Measurements from ENCODE around the gene DACH1. TPM values are rescaled to one million over a fixed set of nuclear protein-coding genes. Genes with fewer than 3 reads are reported as not detected.

The DACH1 gene
- total RNA-seq, 1 donor = 0.09 TPM

DNA sequence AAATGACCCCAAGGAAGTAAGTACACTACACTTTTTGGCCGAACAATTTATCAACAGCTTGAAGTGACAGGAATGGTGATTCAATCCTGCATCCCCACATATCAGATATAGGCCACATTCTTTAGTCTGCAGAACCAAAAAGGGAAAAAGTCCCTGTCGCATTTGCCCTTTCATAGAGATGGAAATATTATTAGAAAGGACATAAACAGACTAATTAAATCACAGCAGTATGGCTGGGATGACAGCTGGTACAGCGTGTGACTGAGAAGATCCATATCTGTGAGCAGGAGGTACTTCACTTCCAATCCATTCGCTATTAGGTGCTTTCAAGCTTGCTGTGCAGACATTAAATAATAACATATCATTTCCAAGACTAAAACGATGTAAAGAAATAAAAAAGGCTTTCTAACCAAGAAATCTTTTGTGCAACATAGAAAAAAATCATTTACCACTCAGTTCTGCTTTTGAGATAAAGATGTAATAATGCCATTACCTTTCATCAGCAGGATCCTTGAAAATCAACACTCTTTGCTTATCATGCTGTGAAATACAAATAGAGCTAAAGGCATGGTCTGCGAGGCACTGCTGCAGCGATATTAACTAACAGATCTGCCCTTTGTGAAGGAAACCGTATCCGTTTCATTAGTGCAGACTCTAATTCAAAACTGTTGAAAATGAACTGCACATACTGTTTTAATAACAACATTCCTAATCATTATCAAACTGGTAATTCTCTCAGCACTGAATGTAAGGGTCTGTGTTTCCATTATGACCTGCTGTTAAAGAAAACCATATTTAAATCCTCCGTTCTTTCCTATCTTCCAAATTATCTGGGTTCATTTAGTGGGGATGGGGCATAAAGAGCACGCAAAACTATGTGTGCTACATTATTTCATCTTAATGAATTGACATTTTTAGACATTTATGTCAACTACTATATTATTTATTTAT, 245.6 kb downstream of the DACH1 start:
- DNase-seq (ENCODE audit: low read depth) = no peak
- H3K4me3 ChIP-seq (ENCODE audit: low read depth, low read length) = no peak overlapping the region
- TF ChIP-seq, protein P1, sequence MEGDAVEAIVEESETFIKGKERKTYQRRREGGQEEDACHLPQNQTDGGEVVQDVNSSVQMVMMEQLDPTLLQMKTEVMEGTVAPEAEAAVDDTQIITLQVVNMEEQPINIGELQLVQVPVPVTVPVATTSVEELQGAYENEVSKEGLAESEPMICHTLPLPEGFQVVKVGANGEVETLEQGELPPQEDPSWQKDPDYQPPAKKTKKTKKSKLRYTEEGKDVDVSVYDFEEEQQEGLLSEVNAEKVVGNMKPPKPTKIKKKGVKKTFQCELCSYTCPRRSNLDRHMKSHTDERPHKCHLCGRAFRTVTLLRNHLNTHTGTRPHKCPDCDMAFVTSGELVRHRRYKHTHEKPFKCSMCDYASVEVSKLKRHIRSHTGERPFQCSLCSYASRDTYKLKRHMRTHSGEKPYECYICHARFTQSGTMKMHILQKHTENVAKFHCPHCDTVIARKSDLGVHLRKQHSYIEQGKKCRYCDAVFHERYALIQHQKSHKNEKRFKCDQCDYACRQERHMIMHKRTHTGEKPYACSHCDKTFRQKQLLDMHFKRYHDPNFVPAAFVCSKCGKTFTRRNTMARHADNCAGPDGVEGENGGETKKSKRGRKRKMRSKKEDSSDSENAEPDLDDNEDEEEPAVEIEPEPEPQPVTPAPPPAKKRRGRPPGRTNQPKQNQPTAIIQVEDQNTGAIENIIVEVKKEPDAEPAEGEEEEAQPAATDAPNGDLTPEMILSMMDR (IDR thresholded peaks at IDR 0.05; ENCODE audit: insufficient read depth, low read length) = no peak

DNA sequence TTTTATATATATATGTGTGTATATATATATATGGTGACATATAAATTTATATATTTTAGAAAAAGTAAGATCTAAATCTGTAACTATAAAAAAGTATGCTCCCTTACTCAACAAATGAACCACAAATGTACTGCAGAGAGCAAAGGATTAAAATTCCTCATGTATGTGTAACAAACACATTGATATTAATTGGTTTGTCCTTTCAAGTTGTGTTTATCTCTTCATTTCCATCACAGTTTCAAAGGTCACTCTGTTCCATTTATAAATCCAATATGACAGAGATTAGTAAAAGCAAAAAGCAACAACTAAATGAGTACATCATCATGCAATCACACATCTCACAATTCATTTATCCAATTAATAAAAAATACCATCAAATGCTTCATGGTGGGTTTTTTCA, 247.9 kb downstream of the DACH1 start:
- H3K4me3 ChIP-seq (ENCODE audit: low read depth, low read length) = no peak overlapping the region
- no peak for DNase-seq (ENCODE audit: low read depth)
- TF ChIP-seq, protein P1 (IDR thresholded peaks at IDR 0.05; ENCODE audit: insufficient read depth, low read length) = no peak

DNA sequence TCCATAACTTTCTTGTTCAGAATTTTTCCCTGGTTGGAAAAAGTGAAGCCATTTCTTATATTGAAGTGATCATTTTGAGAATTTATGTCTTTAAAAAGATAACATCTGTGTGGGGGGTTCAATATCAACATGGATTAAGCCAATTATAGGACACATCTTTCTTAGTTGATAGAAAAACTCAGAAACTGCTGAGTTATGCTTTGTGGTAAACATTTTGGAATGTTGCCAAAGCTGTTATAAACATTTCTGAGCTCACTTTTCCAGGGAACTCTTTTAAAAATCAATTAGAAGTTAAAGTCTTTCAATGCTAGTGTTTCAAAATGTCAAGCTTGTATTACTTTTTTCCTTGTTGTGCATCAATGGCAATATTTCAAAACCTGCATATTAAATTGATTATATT, 248.8 kb downstream of the DACH1 start:
- TF ChIP-seq, protein P1 (IDR thresholded peaks at IDR 0.05; ENCODE audit: insufficient read depth, low read length) = no peak
- no peak overlapping the region for H3K4me3 ChIP-seq (ENCODE audit: low read depth, low read length)
- DNase-seq (ENCODE audit: low read depth) = no peak

DNA sequence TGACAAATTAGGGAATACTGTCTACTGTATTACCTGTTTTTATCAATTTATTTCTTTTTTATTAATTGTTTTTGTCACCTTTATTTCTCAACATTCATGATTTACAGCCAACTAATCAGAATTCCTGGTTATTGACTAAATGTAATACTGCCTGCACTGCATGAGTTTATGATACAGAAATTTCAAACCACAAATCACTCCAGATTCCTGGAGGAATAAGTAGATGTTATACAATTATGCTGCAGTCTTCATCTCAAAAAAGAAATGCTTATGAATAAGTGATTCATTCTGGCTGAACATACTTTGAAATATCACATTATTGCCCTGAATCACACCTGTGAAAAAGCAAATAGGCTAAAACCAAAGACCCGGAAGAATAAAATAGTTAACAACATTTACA, 249.7 kb downstream of the DACH1 start:
- TF ChIP-seq, protein P1 (IDR thresholded peaks at IDR 0.05; ENCODE audit: insufficient read depth, low read length) = no peak
- H3K4me3 ChIP-seq (ENCODE audit: low read depth, low read length) = no peak overlapping the region
- no peak for DNase-seq (ENCODE audit: low read depth)

DNA sequence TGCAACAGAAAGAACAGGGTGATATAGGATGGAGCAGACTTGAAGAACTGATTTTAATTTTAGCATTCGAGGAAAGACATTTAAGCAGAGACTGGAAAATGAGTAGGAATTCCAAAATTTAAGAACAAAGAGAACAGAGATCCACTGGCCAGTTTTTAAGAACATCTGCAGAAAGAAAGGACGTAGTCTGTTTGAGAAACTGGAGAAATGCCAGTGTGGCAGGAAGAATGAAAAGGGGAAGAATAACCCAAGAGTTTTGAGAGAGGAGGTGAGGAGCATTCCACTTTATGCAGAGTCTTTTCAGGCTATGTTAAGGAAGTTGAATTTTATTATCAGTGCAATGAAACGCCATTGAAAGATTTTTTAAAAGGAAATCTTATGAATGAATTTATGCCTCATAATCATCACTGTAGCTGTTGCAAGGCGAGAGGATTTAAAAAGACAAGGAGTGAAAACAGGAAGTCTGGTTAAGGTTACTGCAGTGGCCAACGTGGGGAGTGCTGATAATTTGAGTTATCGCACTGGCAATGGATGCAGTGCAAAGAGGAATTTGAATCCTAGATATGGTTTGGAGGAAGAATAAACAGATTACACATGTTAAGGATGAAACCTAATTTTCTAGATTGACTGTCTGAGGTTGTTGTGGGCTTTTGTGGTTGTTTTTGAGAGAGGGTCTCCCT, 253.8 kb downstream of the DACH1 start:
- TF ChIP-seq, protein P1 (IDR thresholded peaks at IDR 0.05; ENCODE audit: insufficient read depth, low read length) = no peak
- no peak overlapping the region for H3K4me3 ChIP-seq (ENCODE audit: low read depth, low read length)
- DNase-seq (ENCODE audit: low read depth) = no peak

DNA sequence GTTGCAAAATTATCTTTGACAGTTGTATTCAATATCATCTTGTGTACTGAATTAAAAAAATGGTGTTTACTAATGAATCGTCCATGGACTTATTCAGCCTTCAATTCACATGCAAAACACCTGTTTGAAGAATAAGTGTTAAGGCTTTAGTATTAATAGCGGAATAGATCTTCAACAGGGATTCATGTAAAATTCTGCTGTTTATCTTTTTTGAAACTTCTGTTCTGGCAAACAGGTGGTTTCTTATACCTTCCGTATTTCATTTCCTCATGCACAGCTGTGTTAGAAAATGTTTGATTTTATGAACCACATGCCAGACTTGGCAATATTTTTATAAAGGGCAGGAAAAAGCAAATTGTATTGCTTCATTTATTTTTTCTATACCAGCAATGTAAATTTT, 255.7 kb downstream of the DACH1 start:
- no peak for DNase-seq (ENCODE audit: low read depth)
- TF ChIP-seq, protein P1 (IDR thresholded peaks at IDR 0.05; ENCODE audit: insufficient read depth, low read length) = no peak
- no peak overlapping the region for H3K4me3 ChIP-seq (ENCODE audit: low read depth, low read length)
